HCT116 (cell line): ENCODE results near the gene PAOX.

Experiments used
- ELF1 ChIP-seq: IDR thresholded peaks from 2 replicates; pipeline ENCODE4 v1.6.1; 2012; ENCODE audit warnings: low read depth, borderline replicate concordance
- EZH2phosphoT487 ChIP-seq: fragments of 200-600 bp; IDR thresholded peaks from 2 replicates; pipeline ENCODE4 v1.6.1; 2018; ENCODE audit warnings: antibody characterized with exemption, borderline replicate concordance
- TF ChIP-seq, protein P1 (sequence below), 3 experiments: fragments of 200-600 bp in 1 of 3; sonication (generic) in 1 of 3; IDR thresholded peaks in 2 of 3; conservative IDR thresholded peaks in 1 of 3; 2 replicates each; pipeline ENCODE4 v1.5.1; 2012 to 2017; ENCODE audit warnings: low read depth in 2 of 3, low read length in 2 of 3, antibody characterized with exemption in 1 of 3, borderline replicate concordance in 1 of 3, control low read depth in 1 of 3, mild to moderate bottlenecking in 1 of 3, mixed read lengths in 1 of 3, mixed run types in 1 of 3, moderate library complexity in 1 of 3; ENCODE audit not compliant: insufficient read depth in 1 of 3
- TF ChIP-seq, protein P2 (sequence below): IDR thresholded peaks from 2 replicates; pipeline ENCODE4 v1.6.1; 2012

DNA sequence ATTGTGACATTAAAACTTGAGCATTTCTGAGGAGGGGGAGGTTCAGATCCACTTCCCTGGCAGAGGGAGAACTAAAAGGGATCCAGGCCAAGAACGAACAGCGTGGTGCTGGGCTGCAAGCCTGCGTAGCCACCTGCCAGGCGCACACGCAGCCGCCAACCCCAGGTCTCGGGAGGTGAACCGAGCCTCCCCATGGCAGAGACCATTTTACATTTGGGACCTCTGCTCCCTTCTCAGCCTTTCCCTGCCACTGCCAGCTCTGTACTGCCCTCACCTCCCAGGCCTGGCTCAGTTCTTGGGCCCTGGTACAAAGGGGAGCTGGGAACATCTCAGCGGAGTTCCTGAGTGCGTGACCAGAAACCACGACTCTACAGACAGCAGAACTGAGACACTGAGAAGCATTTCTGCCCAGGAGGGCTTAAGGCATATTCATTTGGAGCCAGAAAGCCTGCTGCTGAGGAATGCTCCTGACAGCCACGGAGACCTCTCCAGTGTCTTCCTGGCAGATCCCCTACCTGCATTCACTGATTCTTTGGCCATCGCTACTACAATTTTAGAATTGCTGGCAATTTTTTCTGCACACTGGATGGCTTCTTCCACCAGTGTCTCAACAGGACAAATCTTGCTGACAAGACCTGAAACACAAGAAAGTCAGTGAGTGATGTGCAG lies 13.5 kb upstream of the PAOX start:
- TF ChIP-seq, protein P1, sequence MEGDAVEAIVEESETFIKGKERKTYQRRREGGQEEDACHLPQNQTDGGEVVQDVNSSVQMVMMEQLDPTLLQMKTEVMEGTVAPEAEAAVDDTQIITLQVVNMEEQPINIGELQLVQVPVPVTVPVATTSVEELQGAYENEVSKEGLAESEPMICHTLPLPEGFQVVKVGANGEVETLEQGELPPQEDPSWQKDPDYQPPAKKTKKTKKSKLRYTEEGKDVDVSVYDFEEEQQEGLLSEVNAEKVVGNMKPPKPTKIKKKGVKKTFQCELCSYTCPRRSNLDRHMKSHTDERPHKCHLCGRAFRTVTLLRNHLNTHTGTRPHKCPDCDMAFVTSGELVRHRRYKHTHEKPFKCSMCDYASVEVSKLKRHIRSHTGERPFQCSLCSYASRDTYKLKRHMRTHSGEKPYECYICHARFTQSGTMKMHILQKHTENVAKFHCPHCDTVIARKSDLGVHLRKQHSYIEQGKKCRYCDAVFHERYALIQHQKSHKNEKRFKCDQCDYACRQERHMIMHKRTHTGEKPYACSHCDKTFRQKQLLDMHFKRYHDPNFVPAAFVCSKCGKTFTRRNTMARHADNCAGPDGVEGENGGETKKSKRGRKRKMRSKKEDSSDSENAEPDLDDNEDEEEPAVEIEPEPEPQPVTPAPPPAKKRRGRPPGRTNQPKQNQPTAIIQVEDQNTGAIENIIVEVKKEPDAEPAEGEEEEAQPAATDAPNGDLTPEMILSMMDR (IDR thresholded peaks at IDR 0.05 in 2 of 3, conservative IDR thresholded peaks at IDR 0.05 in 1 of 3; ENCODE audit: borderline replicate concordance in 1 of 3, insufficient read depth in 1 of 3, low read depth in 2 of 3, low read length in 2 of 3) = no peak
- TF ChIP-seq ELF1 (no peak), EZH2phosphoT487 (no peak)
- TF ChIP-seq, protein P2, sequence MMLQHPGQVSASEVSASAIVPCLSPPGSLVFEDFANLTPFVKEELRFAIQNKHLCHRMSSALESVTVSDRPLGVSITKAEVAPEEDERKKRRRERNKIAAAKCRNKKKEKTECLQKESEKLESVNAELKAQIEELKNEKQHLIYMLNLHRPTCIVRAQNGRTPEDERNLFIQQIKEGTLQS = no peak
